NCI-H1930 (cell line): ENCODE results near the gene NIN.
"Not testable (repeated sequence)": the region's sequence is repeated elsewhere in the genome, so short reads cannot be mapped to it uniquely, and the experiment has no call there.

Source experiments
- DNase-seq, 2 experiments: peaks; one replicate each; lab custom pipeline; 2025; lab: John Stamatoyannopoulos, UW

Gene NIN

DNA sequence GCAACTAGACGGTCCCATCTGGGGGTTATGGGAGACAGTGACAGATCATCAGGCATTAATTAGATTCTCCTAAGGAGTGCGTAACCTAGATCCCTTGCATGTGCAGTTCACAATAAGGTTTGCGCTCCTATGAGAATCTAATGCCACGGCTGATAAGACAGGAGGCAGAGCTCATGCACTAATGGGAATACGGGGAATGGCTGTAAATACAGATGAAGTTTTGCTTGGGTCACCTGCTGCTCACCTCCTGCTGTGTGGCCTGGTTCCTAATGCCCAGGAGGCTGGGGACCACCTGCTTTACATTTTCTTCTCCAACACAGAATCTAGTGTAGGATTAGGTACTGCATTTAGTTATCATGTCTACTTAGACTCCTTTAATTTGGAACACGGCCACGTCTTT, 113.2 kb downstream of the NIN start:
- no peak for DNase-seq

DNA sequence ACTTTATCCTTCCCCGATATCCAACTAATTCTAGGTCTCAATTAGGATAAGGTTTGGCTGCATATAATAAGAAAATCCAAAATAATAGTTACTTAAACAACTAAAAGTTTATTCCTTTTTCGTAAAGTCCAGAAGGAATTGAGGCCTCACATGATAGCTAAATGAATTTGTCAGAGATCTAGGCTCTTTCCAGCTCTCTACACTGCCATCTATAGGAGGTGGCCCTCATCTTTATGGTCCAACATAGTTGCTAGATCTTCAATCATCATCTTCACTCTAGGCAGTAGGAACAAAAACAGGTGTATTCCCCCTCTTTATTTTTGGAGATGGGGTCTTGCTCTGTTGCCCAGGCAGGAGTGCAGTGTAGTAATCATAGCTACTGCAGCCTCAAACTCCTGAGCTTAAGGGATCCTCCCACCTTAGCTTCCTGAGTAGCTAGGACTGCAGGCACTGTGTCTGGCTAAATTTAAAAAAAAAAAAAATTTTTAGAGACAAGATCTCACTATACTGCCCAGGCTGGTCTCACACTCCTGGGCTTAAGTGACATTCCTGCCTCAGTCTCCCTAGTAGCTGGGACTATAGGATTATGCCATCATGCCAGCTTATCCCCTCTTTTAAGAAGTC, 116.4 kb downstream of the NIN start:
- DNase-seq, result peak in 1 of 2 experiments; percentile 22

DNA sequence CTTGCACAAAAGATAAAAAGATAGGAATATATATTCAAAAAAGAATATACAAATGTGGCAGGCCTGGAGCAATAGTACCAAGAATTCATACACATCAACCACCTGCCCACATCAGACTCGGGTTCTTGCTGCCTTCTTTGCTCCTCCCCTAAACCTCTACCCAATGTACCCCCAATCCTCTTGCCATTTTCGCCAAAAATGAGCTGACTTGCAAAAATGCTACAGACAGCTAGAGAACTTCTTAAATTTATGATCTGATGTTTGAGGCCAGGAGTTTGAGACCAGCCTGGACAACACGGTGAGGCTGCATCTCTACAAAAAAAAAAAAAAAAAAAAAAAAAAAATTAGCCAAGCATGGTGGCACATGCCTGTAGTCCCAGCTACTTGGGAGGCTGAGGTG, 119.9 kb downstream of the NIN start:
- no peak for DNase-seq

DNA sequence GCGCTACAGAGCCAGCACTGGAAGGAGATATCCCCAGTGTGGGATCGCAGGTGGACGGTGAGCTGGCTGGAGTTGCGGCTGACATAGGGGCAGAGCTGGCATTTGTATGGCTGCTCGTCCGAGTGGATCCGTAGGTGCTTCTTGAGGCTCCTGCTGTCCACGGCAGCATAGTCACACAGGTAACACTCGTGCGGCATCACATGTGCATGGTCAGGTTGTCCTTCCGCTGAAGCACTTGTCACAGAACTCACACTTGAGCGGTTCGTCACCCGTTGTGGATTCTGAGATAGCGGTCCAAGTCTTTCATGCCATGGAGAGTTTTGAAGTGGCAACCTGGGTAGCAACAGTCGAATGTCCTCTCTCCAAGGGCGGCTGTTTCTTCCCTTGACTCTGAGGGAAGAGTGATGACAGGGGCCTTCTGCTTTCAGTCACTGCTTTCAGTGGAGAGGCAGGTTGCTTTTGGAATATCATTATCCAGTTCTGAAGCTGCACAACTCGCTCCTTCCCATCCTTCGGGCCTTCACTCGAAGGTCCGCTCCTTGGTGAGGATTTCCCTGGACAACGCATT, 125.9 kb downstream of the NIN start:
- no peak for DNase-seq

DNA sequence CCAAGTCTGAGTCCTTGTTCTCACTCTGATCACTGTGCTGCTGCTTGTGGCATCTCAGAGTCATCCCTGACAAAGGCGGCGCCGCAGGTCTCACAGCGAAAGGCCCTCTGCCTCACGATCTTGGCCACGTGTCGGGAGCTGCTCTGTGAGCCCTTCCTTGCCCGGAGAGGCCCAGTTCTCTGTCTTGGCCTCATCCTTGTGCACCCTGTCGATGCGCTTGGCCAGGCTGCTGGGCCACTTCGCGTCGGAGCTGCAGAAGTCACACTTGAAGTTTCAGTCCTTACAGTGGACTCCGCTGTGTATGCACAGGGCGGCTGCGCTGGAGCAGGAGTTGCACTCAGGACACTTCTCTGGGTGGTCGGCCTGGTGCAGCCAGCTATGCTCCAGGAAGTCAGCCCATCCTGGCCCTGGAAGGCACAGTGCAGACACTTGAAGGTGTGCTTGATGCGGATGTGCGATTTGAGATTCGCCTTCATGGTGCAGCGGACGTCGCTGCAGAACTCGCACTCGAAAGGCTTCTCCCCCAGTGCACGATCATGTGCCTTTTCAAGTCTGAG, 126.4 kb downstream of the NIN start:
- no peak for DNase-seq

DNA sequence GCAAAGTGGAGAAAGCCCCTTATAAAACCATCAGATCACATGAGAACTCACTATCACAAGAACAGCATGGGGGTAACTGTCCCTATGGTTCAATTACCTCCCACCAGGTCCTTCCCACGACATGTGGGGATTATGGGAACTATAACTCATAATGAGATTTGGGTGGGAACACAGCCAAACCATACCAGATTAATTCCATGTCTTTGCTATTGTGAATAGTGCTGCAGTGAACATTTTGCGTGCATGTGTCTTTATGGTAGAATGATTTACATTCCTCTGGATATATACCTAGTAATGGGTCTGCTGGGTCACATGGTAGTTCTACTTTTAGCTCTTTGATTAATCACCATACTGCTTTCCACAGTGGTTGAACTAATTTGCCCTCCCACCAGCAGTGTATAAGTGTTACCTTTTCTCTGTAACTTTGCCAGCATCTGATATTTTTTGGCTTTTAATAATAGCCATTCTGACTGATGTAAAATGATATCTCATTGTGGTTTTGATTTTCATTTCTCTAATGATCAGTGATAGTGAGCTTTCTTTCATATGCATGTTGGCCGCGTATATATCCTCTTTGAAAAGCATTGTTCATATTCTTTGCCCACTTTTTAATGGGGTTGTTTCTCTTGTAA, 133.2 kb downstream of the NIN start:
- no peak for DNase-seq

DNA sequence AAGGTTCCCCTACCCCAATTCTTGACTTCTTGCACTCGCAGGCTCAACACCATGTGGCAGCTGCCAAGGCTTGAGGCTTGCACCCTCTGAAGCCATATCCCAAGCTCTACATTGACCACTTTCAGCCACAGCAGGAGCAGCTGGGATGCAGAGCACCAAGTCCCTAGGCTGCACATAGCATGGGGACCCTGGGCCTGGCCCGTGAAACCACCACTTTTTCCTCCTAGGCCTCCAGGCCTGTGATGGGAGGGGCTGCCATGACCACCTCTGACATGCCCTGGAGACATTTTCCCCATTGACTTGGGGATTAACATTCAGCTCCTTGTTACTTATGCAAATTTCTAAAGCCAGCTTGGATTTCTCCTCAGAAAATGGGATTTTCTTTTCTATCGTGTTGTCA, 136.7 kb downstream of the NIN start:
- not testable (repeated sequence) for DNase-seq

DNA sequence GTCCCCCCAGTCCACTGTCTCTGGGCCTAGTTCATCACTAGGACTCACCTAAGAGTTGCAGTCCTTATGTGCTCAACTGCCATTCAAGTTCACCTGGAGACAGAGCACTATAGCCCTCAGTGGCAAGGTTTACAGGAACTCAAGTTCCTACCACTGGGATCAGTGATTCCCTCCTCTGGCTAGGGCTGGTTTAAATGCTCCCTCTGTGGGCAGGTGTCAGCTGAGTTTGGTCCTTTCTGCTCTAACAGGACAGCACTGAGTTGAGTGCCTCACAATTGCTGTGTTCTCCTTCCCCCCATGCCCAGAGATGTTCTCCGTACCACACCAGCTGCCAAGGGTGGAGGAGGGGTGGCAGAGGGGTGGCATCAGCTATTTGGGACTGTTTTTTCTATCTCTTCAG, 142.1 kb downstream of the NIN start:
- no peak for DNase-seq

DNA sequence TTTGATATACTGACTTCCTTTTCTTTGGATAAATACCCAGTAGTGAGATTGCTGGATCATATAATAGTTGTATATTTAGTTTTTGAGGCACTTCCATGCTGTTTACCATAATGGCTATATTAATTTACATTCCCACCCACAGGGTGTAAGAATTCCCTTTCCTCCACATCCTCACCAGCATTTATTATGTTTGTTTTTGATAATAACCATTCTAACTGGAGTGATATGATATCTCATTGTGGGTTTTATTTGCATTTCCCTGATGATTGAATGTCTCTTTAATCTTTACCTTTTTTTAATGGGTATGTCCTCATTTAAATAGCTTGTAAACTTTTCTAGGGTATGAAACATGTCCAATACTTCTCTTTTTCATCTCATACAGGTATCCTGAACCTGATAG, 151.3 kb downstream of the NIN start:
- DNase-seq, result no peak

DNA sequence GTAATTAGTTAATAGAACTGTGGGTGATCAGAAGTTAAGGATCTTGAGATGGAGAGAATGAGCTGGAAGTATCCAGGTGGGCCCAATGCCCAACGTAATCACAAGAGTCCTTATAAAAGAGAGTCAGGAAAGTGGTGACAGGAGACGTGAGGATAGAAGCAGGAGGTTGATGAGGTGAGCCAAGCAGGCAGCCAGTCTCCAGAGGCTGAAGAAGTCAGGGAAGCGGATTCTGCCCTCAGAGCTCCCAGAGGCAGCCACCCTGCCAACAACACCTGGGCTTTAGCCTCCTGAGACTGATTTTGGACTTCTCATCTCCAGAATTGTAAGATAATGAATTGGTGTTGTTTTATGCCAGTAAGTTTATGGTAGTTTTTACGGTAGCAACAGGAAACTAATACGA, 152.8 kb downstream of the NIN start:
- DNase-seq, result no peak

DNA sequence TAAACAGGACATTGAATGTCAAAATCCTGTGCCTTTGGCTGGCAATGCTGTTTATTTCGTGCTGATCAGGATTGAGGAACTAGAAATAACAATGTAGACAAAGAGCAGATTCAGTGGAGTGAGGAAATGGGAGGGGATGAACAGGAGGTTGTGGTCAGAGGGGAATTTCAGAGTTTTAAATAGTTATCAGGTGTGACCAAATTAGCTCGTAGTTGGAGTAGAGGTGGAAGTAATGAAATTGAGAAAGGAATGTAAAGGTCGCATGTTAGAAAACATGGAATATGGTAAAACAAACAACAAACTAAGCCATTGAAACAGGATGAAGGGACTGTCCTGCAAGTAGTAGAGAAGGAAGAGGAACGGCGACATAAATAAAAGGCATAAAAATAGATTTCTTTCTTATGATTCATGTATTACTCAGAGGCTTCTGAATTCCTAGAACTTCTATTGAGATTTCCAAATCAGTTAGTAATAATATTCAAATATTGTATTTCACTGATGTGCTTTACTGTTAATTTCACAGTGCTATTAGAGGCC, 153.4 kb downstream of the NIN start:
- DNase-seq, result no peak

DNA sequence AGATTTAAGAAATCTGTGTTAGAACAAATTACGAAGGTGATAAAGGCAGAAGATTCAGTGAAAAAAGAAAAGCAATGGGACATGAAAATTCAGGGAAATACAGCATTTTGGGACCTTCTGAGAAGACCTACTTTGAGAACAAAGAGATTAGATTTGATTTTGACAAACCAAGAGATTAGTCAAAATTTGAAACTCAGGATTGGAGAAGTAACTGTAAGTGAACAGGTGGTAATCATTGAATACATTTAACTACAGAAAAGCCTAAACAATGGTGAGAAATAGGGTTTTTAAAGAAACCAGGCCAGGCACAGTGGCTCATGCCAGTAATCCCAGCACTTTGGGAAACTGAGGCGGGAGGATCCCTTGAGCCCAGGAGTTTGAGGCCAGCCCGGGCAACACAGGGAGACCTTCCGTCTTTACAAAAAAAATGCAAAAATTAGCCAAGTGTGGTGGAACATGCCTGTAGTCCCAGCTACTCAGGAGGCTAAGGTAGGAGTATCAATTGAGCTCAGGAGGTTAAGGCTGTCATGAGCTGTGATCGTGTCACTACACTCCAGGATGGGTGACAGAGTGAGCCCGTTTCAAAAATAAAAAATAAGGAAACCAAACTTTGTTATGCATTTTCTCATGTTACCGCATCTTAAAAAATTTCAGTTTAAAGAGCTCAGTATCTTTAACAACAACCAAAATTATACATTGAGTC, 154.0 kb downstream of the NIN start:
- DNase-seq, result no peak

DNA sequence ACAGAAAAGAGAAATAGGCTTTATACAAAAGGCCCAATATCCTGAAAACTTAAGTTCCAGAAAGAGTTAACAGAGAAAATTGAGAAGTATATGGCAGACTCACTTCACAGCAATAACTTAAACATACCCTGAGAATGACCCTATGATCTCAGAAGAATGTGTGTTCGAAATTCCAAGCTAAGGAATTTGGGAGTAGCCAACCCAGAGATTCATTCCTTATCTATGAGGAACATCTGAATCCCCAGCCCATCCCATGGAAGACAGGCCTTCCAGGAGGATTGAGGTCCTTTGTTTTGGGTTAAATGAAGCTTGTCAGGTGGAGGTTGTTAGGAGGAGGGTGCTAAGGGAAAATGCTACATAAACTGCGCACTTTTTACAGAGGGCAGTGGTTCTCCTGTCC, 155.4 kb downstream of the NIN start:
- no peak for DNase-seq

DNA sequence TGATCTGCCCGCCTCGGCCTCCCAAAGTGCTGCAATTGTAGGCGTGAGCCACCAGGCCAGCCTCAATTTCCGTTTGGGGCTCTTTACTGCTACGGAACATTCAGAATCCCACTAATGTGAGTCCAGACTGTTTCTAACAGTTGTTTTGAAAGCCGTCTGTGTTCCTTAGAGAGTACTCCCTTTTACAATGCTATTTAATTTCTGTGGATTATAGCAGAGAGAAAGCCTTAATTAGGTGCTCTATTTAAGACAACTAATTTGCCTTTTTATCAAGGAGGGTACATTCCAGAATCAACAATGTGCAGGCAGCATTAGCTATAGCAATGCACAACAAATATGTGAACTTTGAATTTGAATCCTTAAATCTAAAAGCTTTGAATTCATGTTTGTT, 160.1 kb downstream of the NIN start:
- DNase-seq, result no peak

DNA sequence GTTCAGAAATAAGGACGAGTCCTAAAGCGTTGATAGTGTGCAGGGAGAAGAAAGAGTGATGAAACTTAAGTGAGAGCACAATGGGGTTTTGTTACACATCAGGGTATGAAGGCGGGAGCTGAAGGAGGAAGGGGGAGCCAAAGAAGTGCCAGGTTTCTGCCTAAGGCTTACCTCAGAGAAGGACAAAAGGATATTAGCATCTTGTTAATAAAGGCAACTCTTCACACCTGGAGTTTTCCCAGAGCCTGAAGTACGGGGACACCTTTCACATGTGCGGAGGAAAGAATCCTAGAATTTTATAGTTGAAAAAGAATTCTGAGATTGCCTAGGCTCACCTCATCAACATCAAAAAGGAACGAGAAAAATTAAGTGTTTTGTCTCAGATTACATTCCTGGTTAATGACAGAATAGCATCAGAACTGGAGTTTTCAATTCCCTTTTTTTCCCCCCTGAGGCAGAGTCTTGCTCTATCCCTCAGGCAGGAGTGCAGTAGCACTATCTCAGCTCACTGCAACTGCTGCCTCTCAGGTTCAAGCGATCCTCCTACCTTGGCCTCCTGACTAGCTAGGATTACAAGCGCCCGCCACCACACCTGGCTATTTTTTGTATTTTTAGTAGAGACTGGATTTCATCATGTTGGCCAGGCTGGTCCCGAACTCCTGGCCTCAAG, 160.6 kb downstream of the NIN start:
- no peak for DNase-seq
